ENCODE data around the gene CHD5. TPM values are rescaled to one million over a fixed set of nuclear protein-coding genes. Genes with fewer than 3 reads are reported as not detected.
A peak's percentile ranks its signal among the peaks of the same experiment; 100 is the strongest.

The CHD5 gene
- 0.35 TPM for polyA plus RNA-seq (2013, experiment 1 of 2)
- polyA plus RNA-seq (2013, experiment 2 of 2) = 0.53 TPM

- Histone ChIP-seq H3K79me2 (ENCODE audit: control insufficient read depth, insufficient read depth, low read length) (no peaks in the 10 kb centered on the region), H4K8ac (ENCODE audit: low read depth, low read length) (no peak within 1 kb of the TSS), H3K27me3 (ENCODE audit: insufficient read depth, low read length, poor library complexity) (peaks cover 13% of the 10 kb centered on the region), H2BK120ac (ENCODE audit: low read depth, low read length) (no peak within 1 kb of the TSS), H3K27ac (ENCODE audit: low read depth, low read length) (no peak within 1 kb of the TSS), H2BK15ac (replicated peaks; ENCODE audit: low read depth) (no peak within 1 kb of the TSS), H3K9ac (ENCODE audit: low read length) (no peak within 1 kb of the TSS), H2AK5ac (ENCODE audit: low read length) (no peak within 1 kb of the TSS), H3K23ac (ENCODE audit: low read length) (peak within 1 kb of the TSS; percentile 50), H3K18ac (ENCODE audit: low read length) (no peak within 1 kb of the TSS), H3K4me2 (ENCODE audit: low read length) (peak within 1 kb of the TSS; percentile 42), H2BK5ac (ENCODE audit: low read length) (no peak within 1 kb of the TSS), H4K5ac (ENCODE audit: low read length) (no peak within 1 kb of the TSS), H3K56ac (ENCODE audit: low read length) (no peak within 1 kb of the TSS), H3K79me1 (ENCODE audit: low read length) (no peaks in the 10 kb centered on the region), H3K4me1 (ENCODE audit: control insufficient read depth, low read depth, low read length) (no peaks in the 10 kb centered on the region), H3K4ac (ENCODE audit: low read depth, low read length) (no peak within 1 kb of the TSS), H3K4me3 (ENCODE audit: low read length) (no peak within 1 kb of the TSS), H3K36me3 (ENCODE audit: control insufficient read depth, insufficient read depth, low read length) (no peaks in the 10 kb centered on the region)
- WGBS (ENCODE audit: extremely low coverage, insufficient coverage, low lambda C conversion rate) = no CpG with 5 or more reads among the region's 57 CpGs
- peak; percentile 69 for DNase-seq
These were observed at the start of gene CHD5 for GRCh38 chr1:6180268-6180706. Gene CHD5, minus strand, starts transcription at chr1:6180321. Its CDS starts 298 bp downstream, at chr1:6180023.

GRCh38 chr1:6225651-6226050 is 45.5 kb upstream of the CHD5 start:
- H3K79me2 ChIP-seq (ENCODE audit: control insufficient read depth, insufficient read depth, low read length) = no peaks in the 10 kb centered on the region
- H2BK15ac ChIP-seq (replicated peaks; ENCODE audit: low read depth) = no peak overlapping the region
- no peak overlapping the region for H4K8ac ChIP-seq (ENCODE audit: low read depth, low read length)
- H2AK5ac ChIP-seq (ENCODE audit: low read length) = no peak overlapping the region
- no peak overlapping the region for H2BK5ac ChIP-seq (ENCODE audit: low read length)
- no peaks in the 10 kb centered on the region for H3K4me1 ChIP-seq (ENCODE audit: control insufficient read depth, low read depth, low read length)
- no peak overlapping the region for H3K18ac ChIP-seq (ENCODE audit: low read length)
- WGBS (ENCODE audit: extremely low coverage, insufficient coverage, low lambda C conversion rate) = no CpG with 5 or more reads among the region's 8 CpGs
- no peak overlapping the region for H3K4me2 ChIP-seq (ENCODE audit: low read length)
- no peak overlapping the region for H3K9ac ChIP-seq (ENCODE audit: low read length)
- H3K79me1 ChIP-seq (ENCODE audit: low read length) = no peaks in the 10 kb centered on the region
- no peak overlapping the region for H3K56ac ChIP-seq (ENCODE audit: low read length)
- H3K27me3 ChIP-seq (ENCODE audit: insufficient read depth, low read length, poor library complexity) = no peaks in the 10 kb centered on the region
- H3K36me3 ChIP-seq (ENCODE audit: control insufficient read depth, insufficient read depth, low read length) = peaks cover 14% of the 10 kb centered on the region
- no peak overlapping the region for H3K4me3 ChIP-seq (ENCODE audit: low read length)
- H3K4ac ChIP-seq (ENCODE audit: low read depth, low read length) = no peak overlapping the region
- no peak overlapping the region for H2BK120ac ChIP-seq (ENCODE audit: low read depth, low read length)
- no peak overlapping the region for H3K23ac ChIP-seq (ENCODE audit: low read length)
- no peak overlapping the region for H3K27ac ChIP-seq (ENCODE audit: low read depth, low read length)
- no peak overlapping the region for H4K5ac ChIP-seq (ENCODE audit: low read length)
- no peak for DNase-seq

GRCh38 chr1:6224718-6225117 is 44.6 kb upstream of the CHD5 start:
- Histone ChIP-seq H3K23ac (ENCODE audit: low read length) (no peak overlapping the region), H2BK5ac (ENCODE audit: low read length) (no peak overlapping the region), H2AK5ac (ENCODE audit: low read length) (no peak overlapping the region), H3K79me2 (ENCODE audit: control insufficient read depth, insufficient read depth, low read length) (no peaks in the 10 kb centered on the region), H2BK120ac (ENCODE audit: low read depth, low read length) (no peak overlapping the region), H3K79me1 (ENCODE audit: low read length) (no peaks in the 10 kb centered on the region), H4K5ac (ENCODE audit: low read length) (no peak overlapping the region), H3K4ac (ENCODE audit: low read depth, low read length) (no peak overlapping the region), H3K36me3 (ENCODE audit: control insufficient read depth, insufficient read depth, low read length) (peaks cover 14% of the 10 kb centered on the region), H3K27me3 (ENCODE audit: insufficient read depth, low read length, poor library complexity) (no peaks in the 10 kb centered on the region), H3K27ac (ENCODE audit: low read depth, low read length) (no peak overlapping the region), H2BK15ac (replicated peaks; ENCODE audit: low read depth) (no peak overlapping the region), H3K4me2 (ENCODE audit: low read length) (no peak overlapping the region), H3K18ac (ENCODE audit: low read length) (no peak overlapping the region), H3K9ac (ENCODE audit: low read length) (no peak overlapping the region), H3K4me3 (ENCODE audit: low read length) (no peak overlapping the region), H3K4me1 (ENCODE audit: control insufficient read depth, low read depth, low read length) (no peaks in the 10 kb centered on the region), H4K8ac (ENCODE audit: low read depth, low read length) (no peak overlapping the region), H3K56ac (ENCODE audit: low read length) (no peak overlapping the region)
- no peak for DNase-seq
- WGBS (ENCODE audit: extremely low coverage, insufficient coverage, low lambda C conversion rate) = no CpG with 5 or more reads among the region's 15 CpGs

- Histone ChIP-seq H2AK5ac (ENCODE audit: low read length) (no peak overlapping the region), H2BK120ac (ENCODE audit: low read depth, low read length) (no peak overlapping the region), H3K27ac (ENCODE audit: low read depth, low read length) (no peak overlapping the region), H3K4me1 (ENCODE audit: control insufficient read depth, low read depth, low read length) (no peaks in the 10 kb centered on the region), H2BK5ac (ENCODE audit: low read length) (no peak overlapping the region), H3K36me3 (ENCODE audit: control insufficient read depth, insufficient read depth, low read length) (peaks cover 14% of the 10 kb centered on the region), H4K8ac (ENCODE audit: low read depth, low read length) (no peak overlapping the region), H2BK15ac (replicated peaks; ENCODE audit: low read depth) (no peak overlapping the region), H3K4me2 (ENCODE audit: low read length) (no peak overlapping the region), H3K27me3 (ENCODE audit: insufficient read depth, low read length, poor library complexity) (no peaks in the 10 kb centered on the region), H3K23ac (ENCODE audit: low read length) (no peak overlapping the region), H3K18ac (ENCODE audit: low read length) (no peak overlapping the region), H3K56ac (ENCODE audit: low read length) (no peak overlapping the region), H3K79me1 (ENCODE audit: low read length) (no peaks in the 10 kb centered on the region), H3K4me3 (ENCODE audit: low read length) (no peak overlapping the region), H3K4ac (ENCODE audit: low read depth, low read length) (no peak overlapping the region), H3K79me2 (ENCODE audit: control insufficient read depth, insufficient read depth, low read length) (no peaks in the 10 kb centered on the region), H4K5ac (ENCODE audit: low read length) (no peak overlapping the region), H3K9ac (ENCODE audit: low read length) (no peak overlapping the region)
- no CpG with 5 or more reads among the region's 13 CpGs for WGBS (ENCODE audit: extremely low coverage, insufficient coverage, low lambda C conversion rate)
- DNase-seq = no peak
These were observed 43.5 kb upstream of the CHD5 start for GRCh38 chr1:6223617-6224016.

GRCh38 chr1:6222636-6223035 is 42.5 kb upstream of the CHD5 start:
- Histone ChIP-seq H2BK5ac (ENCODE audit: low read length) (no peak overlapping the region), H4K8ac (ENCODE audit: low read depth, low read length) (no peak overlapping the region), H3K36me3 (ENCODE audit: control insufficient read depth, insufficient read depth, low read length) (peaks cover 14% of the 10 kb centered on the region), H3K4me3 (ENCODE audit: low read length) (no peak overlapping the region), H3K4me2 (ENCODE audit: low read length) (no peak overlapping the region), H2BK15ac (replicated peaks; ENCODE audit: low read depth) (no peak overlapping the region), H3K18ac (ENCODE audit: low read length) (no peak overlapping the region), H3K27ac (ENCODE audit: low read depth, low read length) (no peak overlapping the region), H3K4ac (ENCODE audit: low read depth, low read length) (no peak overlapping the region), H3K4me1 (ENCODE audit: control insufficient read depth, low read depth, low read length) (no peaks in the 10 kb centered on the region), H2AK5ac (ENCODE audit: low read length) (no peak overlapping the region), H2BK120ac (ENCODE audit: low read depth, low read length) (no peak overlapping the region), H3K79me2 (ENCODE audit: control insufficient read depth, insufficient read depth, low read length) (no peaks in the 10 kb centered on the region), H4K5ac (ENCODE audit: low read length) (no peak overlapping the region), H3K27me3 (ENCODE audit: insufficient read depth, low read length, poor library complexity) (no peaks in the 10 kb centered on the region), H3K23ac (ENCODE audit: low read length) (no peak overlapping the region), H3K79me1 (ENCODE audit: low read length) (no peaks in the 10 kb centered on the region), H3K56ac (ENCODE audit: low read length) (no peak overlapping the region), H3K9ac (ENCODE audit: low read length) (no peak overlapping the region)
- DNase-seq = no peak
- no CpG with 5 or more reads among the region's 6 CpGs for WGBS (ENCODE audit: extremely low coverage, insufficient coverage, low lambda C conversion rate)

GRCh38 chr1:6221210-6221784 is 41.2 kb upstream of the CHD5 start:
- no peak for DNase-seq
- H4K5ac ChIP-seq (ENCODE audit: low read length) = no peak overlapping the region
- peaks cover 12% of the 10 kb centered on the region for H3K36me3 ChIP-seq (ENCODE audit: control insufficient read depth, insufficient read depth, low read length)
- H3K4ac ChIP-seq (ENCODE audit: low read depth, low read length) = no peak overlapping the region
- H3K27ac ChIP-seq (ENCODE audit: low read depth, low read length) = no peak overlapping the region
- no peaks in the 10 kb centered on the region for H3K27me3 ChIP-seq (ENCODE audit: insufficient read depth, low read length, poor library complexity)
- no peak overlapping the region for H3K56ac ChIP-seq (ENCODE audit: low read length)
- H3K4me3 ChIP-seq (ENCODE audit: low read length) = no peak overlapping the region
- H3K79me2 ChIP-seq (ENCODE audit: control insufficient read depth, insufficient read depth, low read length) = no peaks in the 10 kb centered on the region
- H3K4me1 ChIP-seq (ENCODE audit: control insufficient read depth, low read depth, low read length) = no peaks in the 10 kb centered on the region
- no peak overlapping the region for H3K4me2 ChIP-seq (ENCODE audit: low read length)
- H4K8ac ChIP-seq (ENCODE audit: low read depth, low read length) = no peak overlapping the region
- no peak overlapping the region for H2BK15ac ChIP-seq (replicated peaks; ENCODE audit: low read depth)
- no peak overlapping the region for H3K9ac ChIP-seq (ENCODE audit: low read length)
- no peaks in the 10 kb centered on the region for H3K79me1 ChIP-seq (ENCODE audit: low read length)
- H2BK120ac ChIP-seq (ENCODE audit: low read depth, low read length) = no peak overlapping the region
- no peak overlapping the region for H2BK5ac ChIP-seq (ENCODE audit: low read length)
- no peak overlapping the region for H2AK5ac ChIP-seq (ENCODE audit: low read length)
- no CpG with 5 or more reads among the region's 12 CpGs for WGBS (ENCODE audit: extremely low coverage, insufficient coverage, low lambda C conversion rate)
- H3K23ac ChIP-seq (ENCODE audit: low read length) = no peak overlapping the region
- no peak overlapping the region for H3K18ac ChIP-seq (ENCODE audit: low read length)
